HepG2 (cell line): ENCODE data around the gene PIP4K2C. TPM values are rescaled to one million over a fixed set of nuclear protein-coding genes. Genes with fewer than 3 reads are reported as not detected.

Experiments
- CERS6 ChIP-seq: sonication (generic); formaldehyde crosslinking; IDR thresholded peaks from 2 replicates; pipeline ENCODE4 v1.5.0; 2020; ENCODE audit warnings: missing genetic modification reagents
- DNMT1 ChIP-seq: sonication (generic); formaldehyde crosslinking; IDR thresholded peaks from 2 replicates; pipeline ENCODE4 v1.5.1; 2020; ENCODE audit warnings: mild to moderate bottlenecking, missing genetic modification reagents
- HMGXB4 ChIP-seq, 2 experiments: sonication (generic) in 1 of 2; formaldehyde crosslinking in 1 of 2; IDR thresholded peaks; 2 replicates each; pipeline versions ENCODE4 v1.4.0 to v1.6.1; 2018 to 2020; ENCODE audit warnings: missing genetic modification reagents in 2 of 2, borderline replicate concordance in 1 of 2, low read depth in 1 of 2, mild to moderate bottlenecking in 1 of 2, missing biosample characterization in 1 of 2
- MTA3 ChIP-seq: sonication (generic); formaldehyde crosslinking; IDR thresholded peaks from 2 replicates; pipeline ENCODE4 v1.4.0; 2020; ENCODE audit warnings: missing genetic modification reagents
- NKX3-1 ChIP-seq: sonication (generic); formaldehyde crosslinking; IDR thresholded peaks from 2 replicates; pipeline ENCODE4 v1.5.0; 2020; ENCODE audit warnings: missing genetic modification reagents
- PHF20 ChIP-seq: sonication (generic); formaldehyde crosslinking; IDR thresholded peaks from 2 replicates; pipeline ENCODE4 v1.5.0; 2020; ENCODE audit warnings: mild to moderate bottlenecking, missing genetic modification reagents
- RAD21 ChIP-seq: fragments of 450-650 bp; formaldehyde crosslinking; IDR thresholded peaks from 2 replicates; pipeline ENCODE4 v1.5.0; 2020; ENCODE audit warnings: mild to moderate bottlenecking
- RELA ChIP-seq: sonication (generic); formaldehyde crosslinking; IDR thresholded peaks from 2 replicates; pipeline ENCODE4 v1.4.0; 2020; ENCODE audit warnings: missing genetic modification reagents
- STAG1 ChIP-seq: sonication (generic); formaldehyde crosslinking; IDR thresholded peaks from 2 replicates; pipeline ENCODE4 v1.4.0; 2020; ENCODE audit warnings: missing genetic modification reagents
- ZFX ChIP-seq: sonication (generic); formaldehyde crosslinking; IDR thresholded peaks from 2 replicates; pipeline ENCODE4 v1.4.0; 2020; ENCODE audit warnings: mild to moderate bottlenecking, low read depth, missing genetic modification reagents, moderate library complexity
- ZFYVE20 ChIP-seq: sonication (generic); formaldehyde crosslinking; IDR thresholded peaks from 2 replicates; pipeline ENCODE4 v1.8.0; 2023; ENCODE audit warnings: low read depth, mild to moderate bottlenecking, moderate library complexity, missing genetic modification reagents, borderline replicate concordance
- ZNF234 ChIP-seq: sonication (generic); formaldehyde crosslinking; conservative IDR thresholded peaks from 2 replicates; pipeline ENCODE4 v1.5.1; 2020; ENCODE audit warnings: mild to moderate bottlenecking, missing genetic modification reagents
- ZNF512B ChIP-seq: sonication (generic); formaldehyde crosslinking; IDR thresholded peaks from 2 replicates; pipeline ENCODE4 v1.5.1; 2020; ENCODE audit warnings: missing genetic modification reagents, mild to moderate bottlenecking, borderline replicate concordance
- ZNF556 ChIP-seq: sonication (generic); formaldehyde crosslinking; IDR thresholded peaks from 2 replicates; pipeline ENCODE4 v1.4.0; 2020; ENCODE audit warnings: mild to moderate bottlenecking, missing genetic modification reagents, borderline replicate concordance
- ZNF724P ChIP-seq: sonication (generic); formaldehyde crosslinking; IDR thresholded peaks from 2 replicates; pipeline ENCODE4 v1.8.0; 2022; ENCODE audit warnings: missing genetic modification reagents, borderline replicate concordance
- ZNF761 ChIP-seq: sonication (generic); formaldehyde crosslinking; conservative IDR thresholded peaks from 2 replicates; pipeline ENCODE4 v1.4.0; 2020; ENCODE audit warnings: mild to moderate bottlenecking, missing genetic modification reagents
- polyA plus RNA-seq, 8 experiments: library from polyadenylated mRNA; depleted of rRNA in 3 of 8; stranded (reverse) in 7 of 8; unstranded in 1 of 8; fragments of >200 nt; fragmentation: Illumina TruSeq in 4 of 8; extraction: Trizol in 4 of 8; gene quantifications; 2 replicates each; pipeline versions ENCODE4 v1.2.1 to v1.2.3, GENCODE V29; 2011 to 2016; ENCODE audit warnings: low read depth in 4 of 8, missing spikeins in 1 of 8, mixed read lengths in 1 of 8; ENCODE audit not compliant: insufficient read depth in 1 of 8
- total RNA-seq, 5 experiments: library from RNA; depleted of rRNA; stranded (reverse); fragments of >200 nt; fragmentation: Illumina TruSeq; extraction: Trizol; gene quantifications; 2 replicates each; pipeline ENCODE4 v1.2.3, GENCODE V29; 2016; ENCODE audit warnings: low read depth in 1 of 5
- TF ChIP-seq, protein P1 (sequence below): sonication (generic); formaldehyde crosslinking; IDR thresholded peaks from 2 replicates; pipeline ENCODE4 v1.4.0; 2020; ENCODE audit warnings: missing genetic modification reagents
- TF ChIP-seq, protein P2 (sequence below): IDR thresholded peaks from 2 replicates; pipeline ENCODE4 v1.6.1; 2016; ENCODE audit warnings: mild to moderate bottlenecking

The PIP4K2C gene
- total and polyA plus RNA-seq, 2 of the 13 experiments (the other 11 are each of a cell fraction or from before 2014, with no cell fraction given), result 23.3 to 26.4 TPM

DNA sequence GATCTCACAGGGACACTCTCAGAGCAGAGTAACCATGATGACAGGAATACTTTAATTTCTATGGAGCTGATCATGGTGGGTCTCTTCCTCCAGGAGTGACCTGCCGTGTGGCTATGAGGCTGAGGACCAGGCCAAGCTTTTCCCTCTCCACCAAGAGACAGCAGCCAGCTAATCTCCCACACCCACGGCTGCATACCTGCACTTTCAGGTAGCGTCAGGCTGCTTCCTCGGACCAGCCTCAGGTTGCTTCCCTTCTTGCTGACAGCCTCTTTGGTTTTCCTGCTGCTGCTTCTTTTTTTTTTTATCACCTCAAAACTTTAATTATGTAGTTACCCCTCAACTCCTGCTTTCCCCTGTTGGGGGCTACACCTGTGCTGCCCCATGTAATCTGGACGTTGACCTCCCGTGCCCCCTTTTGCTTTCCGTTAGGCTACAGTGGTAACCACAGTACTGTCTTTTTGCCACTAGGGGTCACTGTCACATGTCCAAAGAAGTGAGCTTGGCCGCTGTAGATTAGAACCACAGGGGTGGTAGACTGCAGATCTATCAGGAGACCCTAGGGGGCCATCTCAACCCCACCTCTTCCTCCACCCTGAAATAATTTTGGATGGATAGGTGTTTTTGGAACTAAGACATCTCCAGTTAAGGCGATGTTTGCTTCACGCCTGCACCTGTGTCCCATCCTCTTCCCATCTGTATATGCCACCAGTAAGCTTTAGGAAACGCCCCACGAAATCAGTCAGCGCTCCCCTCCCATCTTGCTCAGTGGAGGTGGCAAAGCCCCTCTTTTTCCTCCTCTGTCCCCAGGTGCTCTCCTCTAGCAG, 7.8 kb upstream of the PIP4K2C start (continued):
- TF ChIP-seq HMGXB4 (CRISPR knock-in tag; IDR thresholded peaks at IDR 0.05; ENCODE audit: borderline replicate concordance in 1 of 2, low read depth in 1 of 2) (peak; percentile 63 to 81; a peak in 3 of 4 replicates), ZNF556 (CRISPR knock-in tag) (no peak), ZNF724P (CRISPR knock-in tag) (no peak), DNMT1 (CRISPR knock-in tag) (no peak), STAG1 (CRISPR knock-in tag) (peak; percentile 86), ZNF761 (CRISPR knock-in tag) (no peak), CERS6 (CRISPR knock-in tag) (no peak), ZFX (CRISPR knock-in tag) (0 out of 2 replicates have a peak, but pooled peaks have one; percentile 18), NKX3-1 (CRISPR knock-in tag) (no peak), RAD21 (peak; percentile 90), ZFYVE20 (CRISPR knock-in tag) (no peak), ZNF234 (CRISPR knock-in tag) (no peak), MTA3 (no peak), ZNF512B (CRISPR knock-in tag) (no peak), RELA (CRISPR knock-in tag) (no peak), PHF20 (CRISPR knock-in tag) (no peak)
- TF ChIP-seq, protein P1, sequence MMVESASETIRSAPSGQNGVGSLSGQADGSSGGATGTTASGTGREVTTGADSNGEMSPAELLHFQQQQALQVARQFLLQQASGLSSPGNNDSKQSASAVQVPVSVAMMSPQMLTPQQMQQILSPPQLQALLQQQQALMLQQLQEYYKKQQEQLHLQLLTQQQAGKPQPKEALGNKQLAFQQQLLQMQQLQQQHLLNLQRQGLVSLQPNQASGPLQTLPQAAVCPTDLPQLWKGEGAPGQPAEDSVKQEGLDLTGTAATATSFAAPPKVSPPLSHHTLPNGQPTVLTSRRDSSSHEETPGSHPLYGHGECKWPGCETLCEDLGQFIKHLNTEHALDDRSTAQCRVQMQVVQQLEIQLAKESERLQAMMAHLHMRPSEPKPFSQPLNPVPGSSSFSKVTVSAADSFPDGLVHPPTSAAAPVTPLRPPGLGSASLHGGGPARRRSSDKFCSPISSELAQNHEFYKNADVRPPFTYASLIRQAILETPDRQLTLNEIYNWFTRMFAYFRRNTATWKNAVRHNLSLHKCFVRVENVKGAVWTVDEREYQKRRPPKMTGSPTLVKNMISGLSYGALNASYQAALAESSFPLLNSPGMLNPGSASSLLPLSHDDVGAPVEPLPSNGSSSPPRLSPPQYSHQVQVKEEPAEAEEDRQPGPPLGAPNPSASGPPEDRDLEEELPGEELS (CRISPR knock-in tag), result 0 out of 2 replicates have a peak, but pooled peaks have one; percentile 24
- TF ChIP-seq, protein P2, sequence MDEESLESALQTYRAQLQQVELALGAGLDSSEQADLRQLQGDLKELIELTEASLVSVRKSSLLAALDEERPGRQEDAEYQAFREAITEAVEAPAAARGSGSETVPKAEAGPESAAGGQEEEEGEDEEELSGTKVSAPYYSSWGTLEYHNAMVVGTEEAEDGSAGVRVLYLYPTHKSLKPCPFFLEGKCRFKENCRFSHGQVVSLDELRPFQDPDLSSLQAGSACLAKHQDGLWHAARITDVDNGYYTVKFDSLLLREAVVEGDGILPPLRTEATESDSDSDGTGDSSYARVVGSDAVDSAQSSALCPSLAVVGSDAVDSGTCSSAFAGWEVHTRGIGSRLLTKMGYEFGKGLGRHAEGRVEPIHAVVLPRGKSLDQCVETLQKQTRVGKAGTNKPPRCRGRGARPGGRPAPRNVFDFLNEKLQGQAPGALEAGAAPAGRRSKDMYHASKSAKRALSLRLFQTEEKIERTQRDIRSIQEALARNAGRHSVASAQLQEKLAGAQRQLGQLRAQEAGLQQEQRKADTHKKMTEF (CRISPR knock-in tag), result no peak
